Activated CD8-positive, alpha-beta T cell treated with anti-CD3 and anti-CD28 coated beads, Interleukin-2, amount 10 ng/mL, durations not matched to agents 7 days and 5 days (primary cell): ENCODE data around the gene PKD1. TPM values are rescaled to one million over a fixed set of nuclear protein-coding genes. Genes with fewer than 3 reads are reported as not detected.
A peak's percentile ranks its signal among the peaks of the same experiment; 100 is the strongest.

ENCODE experiments used
- ATAC-seq: fragments of 150-1000 bp; cut with Tn5 transposase; one replicate; pipeline ENCODE4 v1.10.0; 2021; ENCODE audit warnings: moderate library complexity
- CTCF ChIA-PET: fragments of 350-600 bp; sonication (Branson Sonifier 250); formaldehyde crosslinking; loops from one replicate; lab custom pipeline; 2021; ENCODE audit warnings: antibody characterized with exemption; lab: Charles Lee
- POLR2A ChIA-PET: fragments of 350-600 bp; sonication (Branson Sonifier 250); formaldehyde crosslinking; loops from one replicate; lab custom pipeline; 2021; ENCODE audit warnings: antibody characterized with exemption; lab: Charles Lee
- DNase-seq: peaks from one replicate; pipeline ENCODE4 v3.0.0-alpha.2; 2020
- H3K27ac Mint-ChIP-seq: one replicate; pipeline ENCODE4 v1.8.0; 2021; ENCODE audit warnings: mild to moderate bottlenecking, mixed read lengths
- H3K27me3 Mint-ChIP-seq: one replicate; pipeline ENCODE4 v1.8.0; 2021; ENCODE audit warnings: low read depth, mixed read lengths
- H3K36me3 Mint-ChIP-seq: one replicate; pipeline ENCODE4 v1.8.0; 2021; ENCODE audit warnings: low read depth, mixed read lengths
- H3K4me1 Mint-ChIP-seq: one replicate; pipeline ENCODE4 v1.8.0; 2021; ENCODE audit warnings: low read depth, mixed read lengths
- H3K4me3 Mint-ChIP-seq: one replicate; pipeline ENCODE4 v1.8.0; 2021; ENCODE audit warnings: mild to moderate bottlenecking, mixed read lengths
- H3K9me3 Mint-ChIP-seq: one replicate; pipeline ENCODE4 v1.8.0; 2022; ENCODE audit warnings: mixed read lengths; ENCODE audit not compliant: insufficient read depth
- total RNA-seq, 2 experiments: library from RNA; stranded (reverse); gene quantifications; one replicate each; pipeline ENCODE4 v1.2.3, GENCODE V29; 2021

The PKD1 gene
- total RNA-seq, 2 experiments from 2014 or later: 66.0 to 76.6 TPM

DNA sequence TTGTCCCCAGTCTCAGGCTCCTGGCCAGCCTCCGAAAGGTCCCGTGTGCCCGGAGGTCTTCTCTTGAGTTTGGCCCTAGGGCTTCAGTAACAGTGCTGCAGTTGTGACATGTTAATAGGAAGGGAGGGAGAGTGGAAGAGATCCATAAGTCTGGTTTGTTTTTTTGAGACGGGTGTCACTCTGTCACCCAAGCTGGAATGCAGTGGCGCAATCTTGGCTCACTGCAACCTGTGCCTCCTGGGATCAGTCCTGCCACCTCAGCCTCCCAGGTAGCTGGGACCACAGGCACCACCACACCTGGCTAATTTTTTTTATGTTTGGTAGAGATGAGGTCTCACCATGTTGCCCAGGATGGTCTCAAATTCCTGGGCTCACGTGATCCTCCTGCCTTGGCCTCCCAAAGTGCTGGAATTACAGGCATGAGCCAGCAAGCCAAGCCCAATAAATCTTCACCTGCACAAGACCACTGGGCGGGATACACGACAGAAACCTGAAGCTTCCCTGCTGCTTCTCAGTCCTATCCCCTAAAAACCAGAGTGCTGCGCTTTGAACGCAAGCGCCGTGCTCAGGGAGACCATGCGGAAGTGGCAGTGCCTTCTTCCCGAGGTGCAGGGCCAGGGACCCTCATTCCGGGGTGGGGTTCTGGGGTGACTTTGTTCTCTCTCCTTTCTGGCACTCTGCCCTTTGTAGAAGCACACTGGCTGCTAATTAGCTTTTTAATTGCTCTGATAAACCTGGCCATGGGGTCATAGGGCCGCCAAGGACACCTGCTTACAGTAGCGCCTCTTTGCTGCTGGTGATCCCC is 30.8 kb upstream of the PKD1 start:
- DNase-seq (no peak), ATAC-seq (no peak)
- no peak overlapping the region for H3K4me3 Mint-ChIP-seq
- peak overlapping the region; percentile 64 for H3K27ac Mint-ChIP-seq
- ChIA-PET POLR2A (no interaction called here), CTCF (no interaction called here)
- H3K9me3 Mint-ChIP-seq: no peaks in the 10 kb centered on the region
- no peaks in the 10 kb centered on the region for H3K4me1 Mint-ChIP-seq
- H3K27me3 Mint-ChIP-seq: no peaks in the 10 kb centered on the region
- peaks cover 13% of the 10 kb centered on the region for H3K36me3 Mint-ChIP-seq

- H3K27me3 Mint-ChIP-seq: no peaks in the 10 kb centered on the region
These were observed 30.2 kb upstream of the PKD1 start for GRCh38 chr16:2165861-2166260.

GRCh38 chr16:2163211-2163881 is 27.6 kb upstream of the PKD1 start:
- ChIA-PET POLR2A (no interaction called here), CTCF (no interaction called here)
- DNase-seq (no peak), ATAC-seq (no peak)
- H3K27ac Mint-ChIP-seq: peak overlapping the region; percentile 32
- H3K4me1 Mint-ChIP-seq: peaks cover 2% of the 10 kb centered on the region
- no peaks in the 10 kb centered on the region for H3K9me3 Mint-ChIP-seq
- peaks cover 13% of the 10 kb centered on the region for H3K36me3 Mint-ChIP-seq
- no peak overlapping the region for H3K4me3 Mint-ChIP-seq
- H3K27me3 Mint-ChIP-seq: no peaks in the 10 kb centered on the region

More at GRCh38 chr16:2165861-2166260, 30.2 kb upstream of the PKD1 start:
- ChIA-PET POLR2A (no interaction called here), CTCF (no interaction called here)
- Mint-ChIP-seq H3K36me3 (peaks cover 13% of the 10 kb centered on the region), H3K4me1 (no peaks in the 10 kb centered on the region), H3K4me3 (no peak overlapping the region), H3K9me3 (no peaks in the 10 kb centered on the region), H3K27ac (peak overlapping the region; percentile 64)
- DNase-seq (no peak), ATAC-seq (no peak)

DNA sequence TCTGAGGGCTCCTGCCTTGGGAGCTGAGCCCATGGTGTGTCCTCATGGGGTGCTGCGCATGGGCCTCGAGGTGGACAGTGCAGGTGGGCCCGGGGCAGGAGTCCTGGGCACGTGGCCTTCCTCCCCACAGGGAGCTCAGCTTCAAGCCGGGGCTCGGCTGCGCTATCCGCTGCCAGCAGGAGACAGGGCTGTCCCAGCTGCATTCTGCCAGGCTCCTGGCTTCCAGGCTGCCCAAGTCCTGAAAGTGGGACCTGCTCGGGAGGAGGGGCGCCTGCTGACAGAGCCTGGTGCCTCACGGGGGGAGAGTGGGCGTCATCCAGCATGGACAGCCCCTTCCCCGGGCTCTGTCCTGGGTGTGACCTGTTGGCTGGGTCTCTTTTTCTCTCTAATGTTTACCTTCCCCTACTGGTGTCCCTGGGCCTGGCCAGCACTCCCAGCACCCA is 27.0 kb upstream of the PKD1 start:
- DNase-seq: no peak
- Mint-ChIP-seq H3K27ac (no peak overlapping the region), H3K4me3 (no peak overlapping the region), H3K4me1 (peaks cover 6% of the 10 kb centered on the region), H3K36me3 (peaks cover 13% of the 10 kb centered on the region), H3K27me3 (no peaks in the 10 kb centered on the region), H3K9me3 (no peaks in the 10 kb centered on the region)
- ATAC-seq: no peak
- ChIA-PET CTCF (interaction anchor here (1.2 kb wide), 1 partner anchor 159 kb away, joined by 3 read pairs; no protein-coding TSS in a partner anchor), POLR2A (no interaction called here)

- H3K27me3 Mint-ChIP-seq: no peaks in the 10 kb centered on the region
- CTCF ChIA-PET: interaction anchor here (1.2 kb wide), 1 partner anchor 158 kb away, joined by 3 read pairs; no protein-coding TSS in a partner anchor
- POLR2A ChIA-PET: no interaction called here
- ATAC-seq (no peak), DNase-seq (no peak)
- peaks cover 14% of the 10 kb centered on the region for H3K4me1 Mint-ChIP-seq
- no peaks in the 10 kb centered on the region for H3K9me3 Mint-ChIP-seq
- H3K4me3 Mint-ChIP-seq: no peak overlapping the region
- no peak overlapping the region for H3K27ac Mint-ChIP-seq
- peaks cover 12% of the 10 kb centered on the region for H3K36me3 Mint-ChIP-seq
These were observed 26.2 kb upstream of the PKD1 start for GRCh38 chr16:2161911-2162310.

DNA sequence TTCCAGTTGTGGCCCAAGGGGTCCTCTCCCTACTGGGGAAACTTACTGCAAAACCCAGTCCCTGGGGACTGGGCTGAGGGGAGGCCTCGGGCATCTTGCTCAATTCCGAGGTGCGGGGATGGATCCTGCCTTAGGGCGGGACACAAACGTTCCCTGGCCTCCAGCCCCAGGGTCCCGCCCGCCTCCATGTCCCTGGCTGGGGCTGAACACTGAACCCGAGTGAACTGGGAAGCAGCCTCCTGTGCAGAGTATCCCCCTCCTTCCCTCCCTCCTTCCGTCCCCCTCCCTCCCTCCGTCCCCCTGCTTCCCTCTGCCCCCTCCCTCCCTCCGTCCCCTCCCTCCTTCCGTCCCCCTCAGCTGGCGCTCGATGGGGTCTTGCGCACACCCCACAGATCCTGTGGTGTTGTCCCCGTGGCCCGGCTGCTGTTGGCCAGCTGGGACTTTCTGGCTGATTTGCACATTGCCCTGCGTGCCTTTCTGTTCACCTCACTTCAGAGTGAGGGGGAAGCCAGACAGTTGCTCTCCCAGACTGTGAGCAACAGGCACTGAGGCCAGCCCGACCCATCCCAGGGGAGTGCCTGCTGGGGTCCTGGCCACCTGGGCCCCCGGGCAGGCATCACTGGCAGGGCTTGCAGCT is 25.3 kb upstream of the PKD1 start:
- no peak for ATAC-seq
- no peak for DNase-seq
- Mint-ChIP-seq H3K9me3 (no peaks in the 10 kb centered on the region), H3K27ac (no peak overlapping the region), H3K27me3 (no peaks in the 10 kb centered on the region), H3K4me1 (peaks cover 22% of the 10 kb centered on the region), H3K4me3 (no peak overlapping the region), H3K36me3 (peaks cover 9% of the 10 kb centered on the region)
- ChIA-PET CTCF (no interaction called here), POLR2A (no interaction called here)

DNA sequence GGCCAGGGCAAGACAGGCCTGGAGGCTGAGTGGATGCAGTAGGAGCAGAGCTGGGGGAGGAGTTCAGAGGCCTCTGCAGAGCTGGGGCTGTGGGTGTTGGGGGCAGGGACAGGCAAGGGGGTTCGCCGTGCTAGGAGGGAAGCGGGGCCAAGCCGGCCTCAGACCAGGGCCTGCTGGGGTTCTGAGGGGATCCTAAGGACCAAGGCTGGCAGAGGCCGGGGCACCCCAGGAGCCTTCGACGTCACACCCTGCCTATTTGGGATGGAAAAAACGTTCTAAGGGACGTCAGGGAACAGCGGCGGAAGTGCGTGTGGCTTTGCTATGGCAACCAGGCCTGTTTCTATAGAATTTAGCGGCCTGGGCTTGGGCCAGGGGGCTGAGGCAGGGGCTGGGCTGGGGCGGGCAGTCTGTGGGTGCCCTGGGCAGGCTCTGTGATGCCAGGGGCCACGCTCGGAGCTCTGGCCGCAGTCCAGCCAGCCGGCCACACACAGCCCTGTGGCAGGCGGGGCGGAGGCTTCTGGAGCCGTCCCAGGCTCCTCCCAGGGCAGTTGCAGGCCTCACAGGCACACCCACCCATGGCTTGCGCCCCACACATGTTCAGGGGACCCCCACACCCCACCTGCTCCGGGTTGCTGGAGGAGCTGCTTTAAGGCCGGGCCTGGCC is 23.6 kb upstream of the PKD1 start:
- Mint-ChIP-seq H3K9me3 (no peaks in the 10 kb centered on the region), H3K27ac (peak overlapping the region; percentile 34), H3K36me3 (peaks cover 13% of the 10 kb centered on the region), H3K4me3 (no peak overlapping the region), H3K27me3 (no peaks in the 10 kb centered on the region), H3K4me1 (peaks cover 22% of the 10 kb centered on the region)
- CTCF ChIA-PET: no interaction called here
- no peak for ATAC-seq
- no peak for DNase-seq
- POLR2A ChIA-PET: interaction anchor here (1.0 kb wide), 1 partner anchor 361 kb away, joined by 3 read pairs; no protein-coding TSS in a partner anchor

- ATAC-seq (no peak), DNase-seq (no peak)
- ChIA-PET POLR2A (no interaction called here), CTCF (no interaction called here)
- Mint-ChIP-seq H3K27ac (no peak overlapping the region), H3K27me3 (no peaks in the 10 kb centered on the region), H3K4me3 (no peak overlapping the region), H3K36me3 (peaks cover 21% of the 10 kb centered on the region), H3K9me3 (no peaks in the 10 kb centered on the region), H3K4me1 (peaks cover 28% of the 10 kb centered on the region)
These were observed 22.6 kb upstream of the PKD1 start for GRCh38 chr16:2158262-2158638.

- no peak overlapping the region for H3K27ac Mint-ChIP-seq
These were observed 22.0 kb upstream of the PKD1 start for GRCh38 chr16:2157480-2158261.

GRCh38 chr16:2156849-2157224 is 21.1 kb upstream of the PKD1 start:
- H3K4me1 Mint-ChIP-seq: peaks cover 36% of the 10 kb centered on the region
- H3K27ac Mint-ChIP-seq: peak overlapping the region; percentile 93
- POLR2A ChIA-PET: no interaction called here

More at GRCh38 chr16:2157480-2158261, 22.0 kb upstream of the PKD1 start:
- H3K36me3 Mint-ChIP-seq: peaks cover 23% of the 10 kb centered on the region
- H3K4me1 Mint-ChIP-seq: peaks cover 33% of the 10 kb centered on the region
- DNase-seq (no peak), ATAC-seq (no peak)
- no peaks in the 10 kb centered on the region for H3K27me3 Mint-ChIP-seq
- ChIA-PET CTCF (no interaction called here), POLR2A (no interaction called here)
- H3K4me3 Mint-ChIP-seq: peak overlapping the region; percentile 97
- H3K9me3 Mint-ChIP-seq: no peaks in the 10 kb centered on the region

More at GRCh38 chr16:2156849-2157224, 21.1 kb upstream of the PKD1 start:
- CTCF ChIA-PET: interaction anchor here (2.4 to 2.8 kb wide), 2 partner anchors 38 to 95 kb away, joined by 10 to 11 read pairs; partner anchors contain the start of gene ECI1
- no peaks in the 10 kb centered on the region for H3K9me3 Mint-ChIP-seq
- no peaks in the 10 kb centered on the region for H3K27me3 Mint-ChIP-seq
- no peak for ATAC-seq
- peaks cover 28% of the 10 kb centered on the region for H3K36me3 Mint-ChIP-seq
- H3K4me3 Mint-ChIP-seq: peak overlapping the region; percentile 97
- no peak for DNase-seq
